K562 (cell line): ENCODE measurements around the gene TSR3. TPM values are rescaled to one million over a fixed set of nuclear protein-coding genes. Genes with fewer than 3 reads are reported as not detected.

Source experiments
- ERF ChIP-seq: fragments of 450-650 bp; formaldehyde crosslinking; IDR thresholded peaks from 2 replicates; pipeline ENCODE4 v1.4.0; 2020; ENCODE audit warnings: mild to moderate bottlenecking, mixed read lengths
- FOXA1 ChIP-seq: fragments of 450-650 bp; IDR thresholded peaks from 2 replicates; pipeline ENCODE4 v1.6.1; 2016; ENCODE audit warnings: mild to moderate bottlenecking, borderline replicate concordance
- LEF1 ChIP-seq: fragments of 450-650 bp; IDR thresholded peaks from 2 replicates; pipeline ENCODE4 v1.6.1; 2016; ENCODE audit warnings: mild to moderate bottlenecking
- MAFF ChIP-seq: IDR thresholded peaks from 2 replicates; pipeline ENCODE4 v1.6.1; 2012; ENCODE audit warnings: low read length, improper control_type of control experiment
- MECOM ChIP-seq: fragments of 250-450 bp; sonication (Bioruptor Pico); IDR thresholded peaks from 2 replicates; pipeline ENCODE4 v1.8.0; 2022; ENCODE audit warnings: inconsistent platforms
- POLR2G ChIP-seq: fragments of 200-400 bp; formaldehyde crosslinking; IDR thresholded peaks from 2 replicates; pipeline ENCODE4 v1.6.1; 2017; ENCODE audit warnings: low read depth, mild to moderate bottlenecking, antibody characterized with exemption, low read length, moderate library complexity
- TSC22D4 ChIP-seq: fragments of 450-650 bp; IDR thresholded peaks from 2 replicates; pipeline ENCODE4 v1.6.1; 2016; ENCODE audit warnings: missing genetic modification characterization, missing biosample characterization, control low read depth
- ZBTB26 ChIP-seq: fragments of 450-650 bp; formaldehyde crosslinking; IDR thresholded peaks from 2 replicates; pipeline ENCODE4 v1.4.0; 2022; ENCODE audit warnings: missing genetic modification characterization
- ZNF23 ChIP-seq: fragments of 250-450 bp; sonication (Bioruptor Pico); IDR thresholded peaks from 2 replicates; pipeline ENCODE4 v1.4.0; 2020; ENCODE audit warnings: mild to moderate bottlenecking
- polyA plus RNA-seq, 8 experiments: library from polyadenylated mRNA; depleted of rRNA in 4 of 8; stranded (reverse) in 5 of 8; unstranded in 3 of 8; fragments of >200 nt; fragmentation: Nextera tagmentation in 2 of 8; fragmentation: Illumina TruSeq in 1 of 8; extraction: Ambion mirVana in 2 of 8; extraction: Trizol in 1 of 8; gene quantifications; 2 replicates each; pipeline versions ENCODE4 v1.2.1 to v1.2.3, GENCODE V29; 2011 to 2014; ENCODE audit warnings: inconsistent platforms in 1 of 8, missing spikeins in 1 of 8
- total RNA-seq, 7 experiments: library from RNA; depleted of rRNA in 6 of 7; stranded (reverse); fragments of >200 nt in 6 of 7; fragmentation: Illumina TruSeq in 2 of 7; extraction: Trizol in 2 of 7; gene quantifications; 2 replicates each; pipeline versions ENCODE4 v1.2.1 to v1.2.3, GENCODE V29; 2011 to 2021; ENCODE audit warnings: low replicate concordance in 1 of 7
- TF ChIP-seq, protein P1 (sequence below), 2 experiments: fragments of 450-650 bp in 1 of 2; sonication (generic) in 1 of 2; formaldehyde crosslinking in 1 of 2; IDR thresholded peaks; 2 replicates each; pipeline versions ENCODE4 v1.7.1 to v1.9.0; 2016 to 2022; ENCODE audit warnings: inconsistent platforms in 1 of 2, mild to moderate bottlenecking in 1 of 2, missing genetic modification reagents in 1 of 2
- TF ChIP-seq, protein P2 (sequence below): fragments of 450-650 bp; formaldehyde crosslinking; IDR thresholded peaks from 2 replicates; pipeline ENCODE4 v1.4.0; 2022; ENCODE audit warnings: missing genetic modification characterization

TSR3 gene
- total and polyA plus RNA-seq, 9 of the 15 experiments (the other 6 are each of a cell fraction or from before 2014, with no cell fraction given), result 1.5 to 74.8 (median 16.5) TPM

DNA sequence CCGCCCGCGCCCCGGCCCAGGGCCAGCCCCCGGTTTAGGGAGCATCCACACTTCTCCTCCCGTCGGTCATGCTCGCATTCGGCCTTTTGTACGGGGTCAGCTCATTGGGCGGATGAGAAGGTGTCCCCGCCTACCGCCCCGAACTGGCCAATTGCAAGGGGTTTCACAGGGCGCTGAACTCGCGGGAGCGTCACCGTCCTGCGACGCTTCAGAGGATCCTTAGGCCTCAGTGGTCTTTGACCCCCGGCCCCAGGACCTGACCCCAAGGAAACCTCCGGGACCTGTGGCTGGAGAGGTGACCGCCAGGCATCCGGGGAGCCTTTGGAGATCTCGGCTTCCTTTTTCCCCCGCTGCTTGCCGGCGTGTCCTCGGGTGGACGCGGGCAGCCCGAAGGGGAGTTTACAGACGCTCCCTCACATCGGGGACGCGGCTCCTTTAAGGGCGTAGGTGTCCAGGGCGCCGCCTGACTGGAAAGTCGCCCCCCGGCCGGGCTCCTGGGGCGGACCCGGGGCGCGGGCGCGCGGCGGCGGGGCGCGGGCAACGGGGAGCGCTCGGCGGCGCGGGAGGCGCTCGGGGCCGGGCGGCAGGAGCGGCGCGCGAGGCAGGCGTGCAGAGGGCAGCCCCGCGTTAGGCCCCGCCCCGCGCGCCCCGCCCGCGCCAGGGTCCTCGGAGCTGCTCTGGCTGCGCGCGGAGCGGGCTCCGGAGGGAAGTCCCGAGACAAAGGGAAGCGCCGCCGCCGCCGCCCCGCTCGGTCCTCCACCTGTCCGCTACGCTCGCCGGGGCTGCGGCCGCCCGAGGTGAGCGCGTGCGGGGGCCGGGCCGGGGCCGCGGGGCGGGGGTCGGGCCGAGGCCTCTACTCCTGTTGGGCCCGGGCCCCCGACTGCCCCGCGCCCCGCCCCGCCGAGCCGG, 42.4 kb downstream of the TSR3 start, which contains the start of gene UBE2I (continued):
- TF ChIP-seq, protein P1, sequence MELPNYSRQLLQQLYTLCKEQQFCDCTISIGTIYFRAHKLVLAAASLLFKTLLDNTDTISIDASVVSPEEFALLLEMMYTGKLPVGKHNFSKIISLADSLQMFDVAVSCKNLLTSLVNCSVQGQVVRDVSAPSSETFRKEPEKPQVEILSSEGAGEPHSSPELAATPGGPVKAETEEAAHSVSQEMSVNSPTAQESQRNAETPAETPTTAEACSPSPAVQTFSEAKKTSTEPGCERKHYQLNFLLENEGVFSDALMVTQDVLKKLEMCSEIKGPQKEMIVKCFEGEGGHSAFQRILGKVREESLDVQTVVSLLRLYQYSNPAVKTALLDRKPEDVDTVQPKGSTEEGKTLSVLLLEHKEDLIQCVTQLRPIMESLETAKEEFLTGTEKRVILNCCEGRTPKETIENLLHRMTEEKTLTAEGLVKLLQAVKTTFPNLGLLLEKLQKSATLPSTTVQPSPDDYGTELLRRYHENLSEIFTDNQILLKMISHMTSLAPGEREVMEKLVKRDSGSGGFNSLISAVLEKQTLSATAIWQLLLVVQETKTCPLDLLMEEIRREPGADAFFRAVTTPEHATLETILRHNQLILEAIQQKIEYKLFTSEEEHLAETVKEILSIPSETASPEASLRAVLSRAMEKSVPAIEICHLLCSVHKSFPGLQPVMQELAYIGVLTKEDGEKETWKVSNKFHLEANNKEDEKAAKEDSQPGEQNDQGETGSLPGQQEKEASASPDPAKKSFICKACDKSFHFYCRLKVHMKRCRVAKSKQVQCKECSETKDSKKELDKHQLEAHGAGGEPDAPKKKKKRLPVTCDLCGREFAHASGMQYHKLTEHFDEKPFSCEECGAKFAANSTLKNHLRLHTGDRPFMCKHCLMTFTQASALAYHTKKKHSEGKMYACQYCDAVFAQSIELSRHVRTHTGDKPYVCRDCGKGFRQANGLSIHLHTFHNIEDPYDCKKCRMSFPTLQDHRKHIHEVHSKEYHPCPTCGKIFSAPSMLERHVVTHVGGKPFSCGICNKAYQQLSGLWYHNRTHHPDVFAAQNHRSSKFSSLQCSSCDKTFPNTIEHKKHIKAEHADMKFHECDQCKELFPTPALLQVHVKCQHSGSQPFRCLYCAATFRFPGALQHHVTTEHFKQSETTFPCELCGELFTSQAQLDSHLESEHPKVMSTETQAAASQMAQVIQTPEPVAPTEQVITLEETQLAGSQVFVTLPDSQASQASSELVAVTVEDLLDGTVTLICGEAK (IDR thresholded peaks at IDR 0.05), result peak; percentile 74
- TF ChIP-seq, protein P1 (CRISPR knock-in tag; IDR thresholded peaks at IDR 0.05), result no peak
- TF ChIP-seq MAFF (no peak), ZNF23 (CRISPR knock-in tag) (no peak), TSC22D4 (tag) (no peak), LEF1 (peak; percentile 78), ZBTB26 (CRISPR knock-in tag) (no peak), MECOM (CRISPR knock-in tag) (no peak), ERF (CRISPR knock-in tag) (0 out of 2 replicates have a peak, but pooled peaks have one; percentile 20), POLR2G (peak; percentile 85), FOXA1 (no peak)
- TF ChIP-seq, protein P2, sequence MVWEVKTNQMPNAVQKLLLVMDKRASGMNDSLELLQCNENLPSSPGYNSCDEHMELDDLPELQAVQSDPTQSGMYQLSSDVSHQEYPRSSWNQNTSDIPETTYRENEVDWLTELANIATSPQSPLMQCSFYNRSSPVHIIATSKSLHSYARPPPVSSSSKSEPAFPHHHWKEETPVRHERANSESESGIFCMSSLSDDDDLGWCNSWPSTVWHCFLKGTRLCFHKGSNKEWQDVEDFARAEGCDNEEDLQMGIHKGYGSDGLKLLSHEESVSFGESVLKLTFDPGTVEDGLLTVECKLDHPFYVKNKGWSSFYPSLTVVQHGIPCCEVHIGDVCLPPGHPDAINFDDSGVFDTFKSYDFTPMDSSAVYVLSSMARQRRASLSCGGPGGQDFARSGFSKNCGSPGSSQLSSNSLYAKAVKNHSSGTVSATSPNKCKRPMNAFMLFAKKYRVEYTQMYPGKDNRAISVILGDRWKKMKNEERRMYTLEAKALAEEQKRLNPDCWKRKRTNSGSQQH (CRISPR knock-in tag), result no peak
